HG02759 (cell line): ENCODE data around the gene PTGES.
"Not testable (repeated sequence)": the region's sequence is repeated elsewhere in the genome, so short reads cannot be mapped to it uniquely, and the experiment has no call there.

Experiments
- ATAC-seq: cut with Tn5 transposase; IDR thresholded peaks from one replicate; pipeline ENCODE4 v1.9.1; 2021; ENCODE audit warnings: mild to moderate bottlenecking, moderate library complexity; ENCODE audit not compliant: unreplicated experiment

The PTGES gene, protein sequence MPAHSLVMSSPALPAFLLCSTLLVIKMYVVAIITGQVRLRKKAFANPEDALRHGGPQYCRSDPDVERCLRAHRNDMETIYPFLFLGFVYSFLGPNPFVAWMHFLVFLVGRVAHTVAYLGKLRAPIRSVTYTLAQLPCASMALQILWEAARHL

GRCh38 chr9:129752900-129753729 is at the start of gene PTGES:
Gene PTGES, minus strand, starts transcription at chr9:129753042. Its CDS starts 30 bp downstream, at chr9:129753012.
- ATAC-seq: no peak

- ATAC-seq: no peak
These were observed 48.7 kb upstream of the PTGES start for GRCh38 chr9:129801504-129801903.

- no peak for ATAC-seq
These were observed 46.1 kb upstream of the PTGES start for GRCh38 chr9:129798973-129799372.

DNA sequence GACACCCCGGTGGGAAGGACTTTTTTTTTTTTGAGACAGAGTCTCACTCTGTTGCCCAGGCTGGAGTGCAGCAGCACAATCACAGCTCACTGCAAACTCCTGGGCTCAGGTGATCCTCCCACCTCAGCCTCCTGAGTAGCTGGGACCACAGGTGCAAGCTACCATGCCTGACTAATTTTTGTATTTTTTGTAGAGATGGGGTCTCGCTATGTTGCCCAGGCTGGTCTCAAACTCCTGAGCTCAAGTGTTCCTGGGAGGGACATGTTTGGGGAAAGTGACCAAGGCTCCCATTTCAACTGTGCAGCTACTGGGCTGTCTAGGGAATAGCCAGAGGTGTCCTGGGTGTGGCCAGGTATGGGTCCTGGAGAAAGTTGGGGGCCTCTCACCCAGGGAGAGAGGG is 43.2 kb upstream of the PTGES start:
- ATAC-seq: not testable (repeated sequence)

DNA sequence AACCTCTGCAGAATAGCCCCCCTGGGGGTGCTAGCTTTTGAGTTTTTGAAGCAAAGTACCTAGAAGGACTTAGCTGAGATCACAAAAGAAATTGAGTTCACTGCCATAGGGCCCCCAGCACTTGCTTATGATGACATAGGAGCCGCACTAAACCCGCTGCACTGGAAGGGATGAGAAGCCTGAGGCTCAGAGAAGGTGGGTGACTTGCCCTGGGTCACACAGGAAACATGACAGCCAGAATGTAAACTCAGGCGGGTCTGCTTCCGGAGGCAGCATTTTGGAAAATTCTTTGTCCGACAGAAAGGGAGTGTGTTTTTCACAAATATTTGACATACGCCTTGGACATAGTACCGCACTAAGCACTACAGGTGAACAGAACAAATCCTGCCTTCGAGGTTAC is 41.7 kb upstream of the PTGES start:
- ATAC-seq: no peak

- no peak for ATAC-seq
These were observed 33.6 kb upstream of the PTGES start for GRCh38 chr9:129786481-129786880.

DNA sequence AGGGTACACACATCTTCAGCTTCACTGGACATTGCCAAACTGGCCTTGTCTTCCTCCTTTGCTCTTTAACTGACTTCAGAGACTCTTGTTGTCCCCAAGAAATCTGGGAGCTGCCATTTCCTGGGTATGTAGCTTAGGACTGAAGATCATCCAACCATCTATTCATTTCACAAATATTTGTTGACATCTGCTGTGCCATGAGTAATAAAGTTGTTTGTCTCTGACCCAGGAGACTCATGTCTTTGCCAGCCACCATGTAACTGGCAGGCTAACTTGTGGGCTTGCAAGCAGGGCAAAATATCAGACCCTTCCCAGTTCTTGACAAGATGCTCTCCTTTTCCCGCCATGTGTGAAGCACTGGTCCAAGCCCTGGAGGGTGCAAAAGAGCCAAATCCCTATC is 33.0 kb upstream of the PTGES start:
- ATAC-seq: no peak

- not testable (repeated sequence) for ATAC-seq
These were observed 32.1 kb upstream of the PTGES start for GRCh38 chr9:129784970-129785369.

DNA sequence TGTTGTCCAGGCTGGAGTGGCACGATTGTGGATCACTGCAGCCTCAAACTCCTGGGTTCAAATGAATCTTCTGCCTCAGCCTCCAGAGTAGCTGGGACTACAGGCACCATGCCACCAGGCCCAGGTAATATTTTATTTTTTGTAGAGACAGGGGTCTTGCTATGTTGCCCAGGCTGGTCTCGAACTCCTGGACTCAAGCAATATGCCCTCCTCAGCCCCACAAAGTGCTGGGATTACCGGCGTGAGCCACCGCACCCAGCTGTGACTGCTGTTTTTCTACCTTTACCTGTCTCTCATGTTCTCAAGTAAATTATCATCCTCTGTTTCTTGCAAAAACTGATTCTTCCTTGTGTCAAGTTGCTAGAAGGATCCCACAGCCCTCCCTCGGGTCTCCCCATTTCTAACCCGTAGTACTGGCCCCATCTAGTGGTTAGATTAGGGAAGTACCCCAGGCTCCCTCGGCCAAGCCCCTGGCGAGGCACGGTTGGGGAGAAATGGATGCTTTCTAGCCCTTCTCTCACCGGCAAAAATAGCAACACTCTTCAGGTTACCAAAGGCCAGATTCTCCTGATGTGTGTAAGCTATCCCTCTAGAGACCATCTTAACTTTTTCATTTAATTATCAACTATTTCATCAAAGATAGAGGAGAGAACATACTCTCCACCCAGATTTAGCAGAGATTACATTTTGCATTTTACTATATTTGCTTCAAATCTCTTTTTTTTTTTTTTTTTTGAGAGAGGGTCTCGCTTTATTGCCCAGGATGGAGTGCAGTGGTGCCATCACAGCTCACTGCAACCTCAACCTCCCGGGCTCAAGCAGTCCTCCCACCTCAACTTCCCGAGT is 30.9 kb upstream of the PTGES start:
- ATAC-seq: no peak

DNA sequence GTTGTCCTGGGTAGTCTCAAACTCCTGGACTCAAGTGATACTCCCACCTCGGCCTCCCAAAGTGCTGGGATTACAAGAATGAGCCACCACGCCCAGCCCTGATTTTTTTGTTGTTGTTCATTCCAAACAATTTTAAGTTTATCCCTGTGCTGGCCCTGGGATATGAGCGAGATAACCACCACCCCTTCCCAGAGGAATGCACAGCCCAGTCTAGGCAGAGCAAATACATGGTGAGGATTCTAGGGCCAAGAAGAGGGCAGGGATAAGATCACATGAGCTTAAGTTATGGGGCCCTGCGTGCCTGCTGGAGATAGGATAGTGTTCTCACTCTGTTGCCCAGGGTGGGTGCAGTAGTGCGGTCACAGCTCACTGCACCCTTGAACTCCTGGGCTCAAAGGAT is 29.1 kb upstream of the PTGES start:
- no peak for ATAC-seq

DNA sequence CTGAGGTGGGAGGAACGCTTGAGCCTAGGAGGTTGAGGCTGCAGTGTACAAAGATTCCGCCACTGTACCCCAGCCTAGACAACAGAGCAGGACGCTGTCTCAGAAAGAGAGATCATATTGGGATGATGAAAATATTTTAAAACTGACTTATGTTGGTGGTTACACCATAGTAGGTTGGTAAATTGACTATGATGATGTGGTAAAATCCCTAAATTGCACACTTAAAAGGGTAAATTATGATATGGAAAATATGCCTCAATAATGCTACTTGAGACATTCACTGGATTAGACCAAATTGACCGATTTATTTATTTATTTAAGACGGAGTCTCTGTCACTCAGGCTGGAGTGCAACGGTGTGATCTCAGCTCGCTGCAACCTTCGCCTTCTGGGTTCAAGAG is 28.3 kb upstream of the PTGES start:
- ATAC-seq: no peak

DNA sequence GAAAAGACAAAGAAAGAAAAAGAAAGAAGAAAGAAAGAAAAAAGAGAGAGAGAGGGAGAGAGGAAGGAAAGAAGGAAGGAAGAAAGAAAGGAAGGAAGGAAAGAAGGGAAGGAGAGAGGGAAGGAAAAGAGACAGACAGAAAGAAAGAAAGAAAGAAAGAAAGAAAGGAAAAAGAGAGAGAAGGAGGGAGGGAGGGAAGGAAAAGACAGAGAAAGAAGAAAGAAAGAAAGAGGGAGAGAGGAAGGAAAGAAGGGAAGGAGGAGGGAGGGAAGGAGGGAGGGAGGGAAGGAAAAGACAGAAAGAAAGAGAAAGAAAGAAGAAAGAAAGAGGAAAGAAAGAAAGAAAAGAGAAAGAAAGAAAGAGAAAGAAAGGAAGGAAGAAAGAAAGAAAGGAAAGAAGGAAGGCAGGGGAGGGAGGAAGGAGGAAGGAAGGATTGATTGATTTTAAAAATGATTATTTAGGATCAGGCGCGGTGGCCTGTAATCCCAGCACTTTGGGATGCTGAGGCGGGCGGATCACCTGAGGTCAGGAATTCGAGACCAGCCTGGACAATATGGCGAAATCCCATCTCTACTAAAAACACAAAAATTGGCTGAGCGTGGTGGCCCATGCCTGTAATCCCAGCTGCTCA is 26.8 kb upstream of the PTGES start:
- no peak for ATAC-seq

- ATAC-seq: no peak
These were observed 25.6 kb upstream of the PTGES start for GRCh38 chr9:129778469-129778868.

- no peak for ATAC-seq
These were observed 24.9 kb upstream of the PTGES start for GRCh38 chr9:129777769-129778130.

GRCh38 chr9:129776938-129777768 is 24.3 kb upstream of the PTGES start:
- no peak for ATAC-seq

DNA sequence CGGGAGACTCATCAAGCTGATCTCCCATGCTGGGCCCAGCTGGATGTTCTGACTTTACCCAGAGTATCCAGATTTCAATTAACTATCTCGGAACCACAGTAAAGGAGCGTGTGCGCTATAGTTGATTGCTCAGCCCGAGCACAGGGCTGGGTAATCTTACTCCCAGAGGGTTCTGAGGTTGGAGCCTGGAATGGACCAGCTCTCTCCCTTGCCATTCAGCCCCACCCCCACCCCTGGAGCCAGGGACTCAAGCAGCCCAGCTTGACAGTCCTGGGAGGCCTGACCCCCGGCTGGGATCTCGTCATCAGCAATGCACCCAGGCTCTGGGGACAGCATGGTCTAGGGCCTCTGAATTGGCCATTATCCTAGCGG is 23.7 kb upstream of the PTGES start:
- no peak for ATAC-seq

DNA sequence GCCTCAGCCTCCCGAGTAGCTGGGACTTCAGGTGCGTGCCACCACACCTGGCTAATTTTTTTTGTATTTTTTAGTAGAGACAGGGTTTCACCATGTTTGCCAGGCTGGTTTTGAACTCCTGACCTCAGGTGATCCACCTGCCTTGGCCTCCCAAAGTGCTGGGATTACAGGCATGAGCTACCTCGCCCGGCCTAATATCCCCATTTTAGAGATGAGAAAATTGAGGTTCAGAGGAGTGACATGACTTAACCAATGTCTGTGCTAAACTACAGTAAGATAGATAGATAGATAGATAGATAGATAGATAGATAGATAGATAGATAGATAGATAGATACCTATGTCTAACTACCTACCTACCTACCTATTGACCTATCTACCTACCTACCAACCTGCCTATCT is 23.3 kb upstream of the PTGES start:
- not testable (repeated sequence) for ATAC-seq

GRCh38 chr9:129775448-129775798 is 22.6 kb upstream of the PTGES start:
- no peak for ATAC-seq

DNA sequence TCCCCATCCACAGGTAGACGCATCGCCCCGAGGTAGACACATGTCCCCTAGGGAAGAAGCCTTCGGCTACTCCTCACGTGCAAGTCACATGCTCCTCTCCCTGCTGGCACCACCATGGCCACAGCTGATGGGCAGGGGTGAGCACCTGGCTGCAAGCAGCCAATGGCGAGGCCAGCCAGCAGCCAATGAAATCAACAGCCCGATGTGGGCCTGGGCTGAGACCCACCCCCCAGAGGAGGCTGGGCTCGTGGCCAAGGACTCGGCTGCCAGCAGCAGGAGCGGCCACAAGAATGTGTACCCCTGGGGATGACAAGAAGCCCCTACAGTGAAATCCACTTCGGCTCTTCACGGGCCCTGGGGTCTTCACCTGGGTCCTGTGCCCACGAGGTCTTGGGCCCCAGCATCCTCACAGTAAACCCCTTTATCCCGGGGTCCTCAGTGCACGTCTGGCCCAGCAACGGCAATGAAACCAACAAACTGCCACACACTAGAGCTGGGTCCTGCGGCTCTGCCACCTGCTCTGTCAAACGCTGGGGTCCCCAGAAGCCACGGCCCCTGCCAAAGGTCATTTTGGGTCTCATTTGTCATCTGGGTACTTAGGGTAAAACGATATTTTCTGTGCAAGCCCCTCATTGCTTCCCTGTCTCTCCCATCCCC is 22.1 kb upstream of the PTGES start:
- ATAC-seq: no peak
